Measurements from ENCODE around the gene PHOX2B.

PHOX2B gene

DNA sequence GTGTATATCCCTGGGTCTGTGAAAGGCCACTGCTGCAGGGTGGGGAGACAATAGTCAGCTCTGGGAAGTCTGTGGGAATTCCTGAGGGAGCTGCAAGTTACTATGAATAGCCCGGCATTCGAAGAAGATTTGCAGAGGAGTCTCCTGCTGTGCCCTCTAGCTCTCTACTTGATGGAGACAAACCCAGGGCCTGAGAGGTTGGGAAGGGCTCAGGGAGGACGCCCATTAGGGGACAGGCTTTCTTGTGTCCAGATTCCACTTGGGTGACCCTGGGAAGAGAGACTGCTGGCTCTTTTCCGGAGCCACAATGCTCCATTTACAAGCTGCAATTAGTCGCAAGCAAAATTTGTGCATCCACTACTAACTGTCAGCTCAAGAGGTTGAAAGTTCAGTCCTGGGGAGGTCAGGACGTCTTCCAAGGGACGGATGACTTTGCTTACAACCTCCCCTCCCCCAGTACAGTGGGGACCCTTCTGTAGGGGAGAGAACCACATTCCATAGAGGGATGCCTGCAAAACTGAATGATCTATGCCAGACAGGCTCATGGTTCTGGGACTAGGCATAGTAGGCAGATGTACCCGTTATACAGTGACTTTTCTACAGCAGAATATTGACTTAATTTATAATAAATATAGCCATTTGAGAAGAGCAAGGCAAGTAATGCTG lies 48.2 kb upstream of the PHOX2B start:
- no peak for TF ChIP-seq CREB5 (CRISPR knock-in tag; IDR thresholded peaks at IDR 0.05; ENCODE audit: low read depth)
- TF ChIP-seq TOX (CRISPR knock-in tag; IDR thresholded peaks at IDR 0.05; ENCODE audit: borderline replicate concordance) = no peak
- TF ChIP-seq POU6F1 (CRISPR knock-in tag; IDR thresholded peaks at IDR 0.05; ENCODE audit: borderline replicate concordance, low read depth) = no peak
- TF ChIP-seq CSDC2 (CRISPR knock-in tag; IDR thresholded peaks at IDR 0.05) = no peak
- TF ChIP-seq PPARA (CRISPR knock-in tag; IDR thresholded peaks at IDR 0.05; ENCODE audit: borderline replicate concordance) = no peak
- TF ChIP-seq, protein P1, sequence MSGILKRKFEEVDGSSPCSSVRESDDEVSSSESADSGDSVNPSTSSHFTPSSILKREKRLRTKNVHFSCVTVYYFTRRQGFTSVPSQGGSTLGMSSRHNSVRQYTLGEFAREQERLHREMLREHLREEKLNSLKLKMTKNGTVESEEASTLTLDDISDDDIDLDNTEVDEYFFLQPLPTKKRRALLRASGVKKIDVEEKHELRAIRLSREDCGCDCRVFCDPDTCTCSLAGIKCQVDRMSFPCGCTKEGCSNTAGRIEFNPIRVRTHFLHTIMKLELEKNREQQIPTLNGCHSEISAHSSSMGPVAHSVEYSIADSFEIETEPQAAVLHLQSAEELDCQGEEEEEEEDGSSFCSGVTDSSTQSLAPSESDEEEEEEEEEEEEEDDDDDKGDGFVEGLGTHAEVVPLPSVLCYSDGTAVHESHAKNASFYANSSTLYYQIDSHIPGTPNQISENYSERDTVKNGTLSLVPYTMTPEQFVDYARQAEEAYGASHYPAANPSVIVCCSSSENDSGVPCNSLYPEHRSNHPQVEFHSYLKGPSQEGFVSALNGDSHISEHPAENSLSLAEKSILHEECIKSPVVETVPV (CRISPR knock-in tag; IDR thresholded peaks at IDR 0.05) = no peak
- no peak for TF ChIP-seq BACH2 (CRISPR knock-in tag; IDR thresholded peaks at IDR 0.05; ENCODE audit: borderline replicate concordance)
- TF ChIP-seq ZC3H10 (CRISPR knock-in tag; IDR thresholded peaks at IDR 0.05) = no peak
- TF ChIP-seq ZNF565 (CRISPR knock-in tag; conservative IDR thresholded peaks at IDR 0.05; ENCODE audit: low read depth) = no peak
- no peak for TF ChIP-seq RARB (CRISPR knock-in tag; IDR thresholded peaks at IDR 0.05)
- no peak for TF ChIP-seq GLIS3 (CRISPR knock-in tag; IDR thresholded peaks at IDR 0.05)
- TF ChIP-seq ZFP30 (CRISPR knock-in tag; IDR thresholded peaks at IDR 0.05) = no peak
- no peak for TF ChIP-seq ESRRG (CRISPR knock-in tag; IDR thresholded peaks at IDR 0.05)
- TF ChIP-seq ZNF70 (CRISPR knock-in tag; IDR thresholded peaks at IDR 0.05) = no peak
- ATAC-seq = no peak

DNA sequence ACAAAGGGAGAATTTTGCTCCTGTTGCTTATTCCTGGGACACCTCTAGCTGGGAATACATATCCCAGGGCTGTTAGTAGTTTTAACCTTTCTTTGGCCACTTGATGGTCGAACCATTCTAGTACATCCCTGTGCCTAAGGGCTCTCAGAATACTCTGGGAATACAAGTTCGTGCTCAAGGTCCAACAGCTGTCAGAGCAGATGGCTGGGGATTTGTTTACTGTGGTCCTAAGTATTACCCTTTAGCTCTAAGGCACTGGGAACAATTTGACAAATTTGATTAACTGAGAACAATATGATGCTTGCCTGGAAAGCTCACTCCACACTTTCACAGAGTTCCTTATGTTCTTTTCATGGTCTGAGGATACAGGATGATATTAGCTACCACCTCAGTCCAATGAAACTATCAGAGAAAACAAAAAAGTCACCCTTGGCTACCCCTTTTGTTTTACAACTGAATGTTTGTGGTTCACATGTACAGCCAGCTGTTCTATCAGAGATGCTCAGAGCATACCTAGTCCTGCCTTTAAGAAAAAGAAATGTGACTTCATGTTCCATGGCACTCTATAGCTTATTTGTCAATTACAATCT lies 47.4 kb upstream of the PHOX2B start:
- TF ChIP-seq POU6F1 (CRISPR knock-in tag; IDR thresholded peaks at IDR 0.05; ENCODE audit: borderline replicate concordance, low read depth) (no peak), CSDC2 (CRISPR knock-in tag; IDR thresholded peaks at IDR 0.05) (no peak), ARNTL (CRISPR knock-in tag; IDR thresholded peaks at IDR 0.05; ENCODE audit: borderline replicate concordance, low read depth) (no peak), OSR1 (CRISPR knock-in tag; IDR thresholded peaks at IDR 0.05) (no peak), ZC3H10 (CRISPR knock-in tag; IDR thresholded peaks at IDR 0.05) (no peak), ESRRG (CRISPR knock-in tag; IDR thresholded peaks at IDR 0.05) (no peak), ISL1 (CRISPR knock-in tag; IDR thresholded peaks at IDR 0.05) (no peak), GLIS3 (CRISPR knock-in tag; IDR thresholded peaks at IDR 0.05) (no peak), ZNF70 (CRISPR knock-in tag; IDR thresholded peaks at IDR 0.05) (no peak), SNAI2 (CRISPR knock-in tag; IDR thresholded peaks at IDR 0.05) (no peak), ZNF8 (CRISPR knock-in tag; IDR thresholded peaks at IDR 0.05) (no peak), TOX (CRISPR knock-in tag; IDR thresholded peaks at IDR 0.05; ENCODE audit: borderline replicate concordance) (no peak), ZFP30 (CRISPR knock-in tag; IDR thresholded peaks at IDR 0.05) (no peak), PPARA (CRISPR knock-in tag; IDR thresholded peaks at IDR 0.05; ENCODE audit: borderline replicate concordance) (no peak), ZNF565 (CRISPR knock-in tag; conservative IDR thresholded peaks at IDR 0.05; ENCODE audit: low read depth) (no peak), TCF4 (CRISPR knock-in tag; IDR thresholded peaks at IDR 0.05; ENCODE audit: borderline replicate concordance) (no peak)
- TF ChIP-seq, protein P1 (CRISPR knock-in tag; IDR thresholded peaks at IDR 0.05) = no peak
- TF ChIP-seq, protein P2, sequence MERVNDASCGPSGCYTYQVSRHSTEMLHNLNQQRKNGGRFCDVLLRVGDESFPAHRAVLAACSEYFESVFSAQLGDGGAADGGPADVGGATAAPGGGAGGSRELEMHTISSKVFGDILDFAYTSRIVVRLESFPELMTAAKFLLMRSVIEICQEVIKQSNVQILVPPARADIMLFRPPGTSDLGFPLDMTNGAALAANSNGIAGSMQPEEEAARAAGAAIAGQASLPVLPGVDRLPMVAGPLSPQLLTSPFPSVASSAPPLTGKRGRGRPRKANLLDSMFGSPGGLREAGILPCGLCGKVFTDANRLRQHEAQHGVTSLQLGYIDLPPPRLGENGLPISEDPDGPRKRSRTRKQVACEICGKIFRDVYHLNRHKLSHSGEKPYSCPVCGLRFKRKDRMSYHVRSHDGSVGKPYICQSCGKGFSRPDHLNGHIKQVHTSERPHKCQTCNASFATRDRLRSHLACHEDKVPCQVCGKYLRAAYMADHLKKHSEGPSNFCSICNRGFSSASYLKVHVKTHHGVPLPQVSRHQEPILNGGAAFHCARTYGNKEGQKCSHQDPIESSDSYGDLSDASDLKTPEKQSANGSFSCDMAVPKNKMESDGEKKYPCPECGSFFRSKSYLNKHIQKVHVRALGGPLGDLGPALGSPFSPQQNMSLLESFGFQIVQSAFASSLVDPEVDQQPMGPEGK (CRISPR knock-in tag; IDR thresholded peaks at IDR 0.05; ENCODE audit: borderline replicate concordance) = no peak

More for the DNA sequence above, 47.4 kb upstream of the PHOX2B start:
- no peak for ATAC-seq
